H9 (cell line): ENCODE measurements around the gene CLCN2. TPM values are rescaled to one million over a fixed set of nuclear protein-coding genes. Genes with fewer than 3 reads are reported as not detected.
A peak's percentile ranks its signal among the peaks of the same experiment; 100 is the strongest.

ENCODE experiments used
- DNase-seq: peaks from one replicate; pipeline ENCODE4 v3.0.0-alpha.2; 2017
- H2AFZ ChIP-seq: one replicate; pipeline ENCODE4 v1.6.1; 2013; ENCODE audit warnings: mild to moderate bottlenecking, low read length, control low read depth, moderate library complexity
- H2AK5ac ChIP-seq: 2 replicates; pipeline ENCODE4 v1.6.1; 2013; ENCODE audit warnings: low read length, control low read depth, mixed read lengths; ENCODE audit not compliant: insufficient read length
- H2BK120ac ChIP-seq: one replicate; pipeline ENCODE4 v1.6.1; 2013; ENCODE audit warnings: low read depth, mild to moderate bottlenecking, low read length, control low read depth, inconsistent platforms; ENCODE audit not compliant: poor library complexity, severe bottlenecking
- H2BK12ac ChIP-seq: 2 replicates; pipeline ENCODE4 v1.6.1; 2013; ENCODE audit warnings: low read length, control low read depth, mixed read lengths, low read depth; ENCODE audit not compliant: insufficient read length
- H2BK15ac ChIP-seq: 2 replicates; pipeline ENCODE4 v1.6.1; 2013; ENCODE audit warnings: low read depth, low read length, control low read depth
- H2BK20ac ChIP-seq: one replicate; pipeline ENCODE4 v1.6.1; 2013; ENCODE audit warnings: low read depth, mild to moderate bottlenecking, low read length, control low read depth, inconsistent platforms; ENCODE audit not compliant: poor library complexity, severe bottlenecking
- H2BK5ac ChIP-seq: 2 replicates; pipeline ENCODE4 v1.6.1; 2013; ENCODE audit warnings: low read length, control low read depth, mixed read lengths; ENCODE audit not compliant: insufficient read length
- H3K14ac ChIP-seq: 2 replicates; pipeline ENCODE4 v1.6.1; 2013; ENCODE audit warnings: low read length, control low read depth; ENCODE audit not compliant: insufficient read depth
- H3K18ac ChIP-seq: 2 replicates; pipeline ENCODE4 v1.6.1; 2013; ENCODE audit warnings: low read depth, mild to moderate bottlenecking, mixed read lengths, low read length, control low read depth; ENCODE audit not compliant: insufficient read length
- H3K23ac ChIP-seq: 2 replicates; pipeline ENCODE4 v1.6.1; 2013; ENCODE audit warnings: low read length, control low read depth, mixed read lengths, low read depth; ENCODE audit not compliant: insufficient read length
- H3K23me2 ChIP-seq: 2 replicates; pipeline ENCODE4 v1.6.1; 2013; ENCODE audit warnings: low read depth, mild to moderate bottlenecking, mixed read lengths, low read length, control low read depth; ENCODE audit not compliant: insufficient read length, poor library complexity, severe bottlenecking
- H3K27ac ChIP-seq: 2 replicates; pipeline ENCODE4 v1.5.1; 2013; ENCODE audit warnings: low read length, control low read depth, mixed read lengths, low read depth; ENCODE audit not compliant: insufficient read length
- H3K27me3 ChIP-seq: 2 replicates; pipeline ENCODE4 v1.6.1; 2013; ENCODE audit warnings: low read length, control low read depth, inconsistent platforms; ENCODE audit not compliant: insufficient read depth
- H3K4ac ChIP-seq: 2 replicates; pipeline ENCODE4 v1.6.1; 2013; ENCODE audit warnings: low read depth, mild to moderate bottlenecking, control low read depth, inconsistent platforms, low read length, moderate library complexity
- H3K4me1 ChIP-seq: 2 replicates; pipeline ENCODE4 v1.6.1; 2013; ENCODE audit warnings: low read length, control low read depth, inconsistent platforms; ENCODE audit not compliant: insufficient read depth
- H3K4me2 ChIP-seq: 2 replicates; pipeline ENCODE4 v1.6.1; 2013; ENCODE audit warnings: low read length, control low read depth, mixed read lengths; ENCODE audit not compliant: insufficient read length, insufficient read depth
- H3K56ac ChIP-seq: 2 replicates; pipeline ENCODE4 v1.6.1; 2013; ENCODE audit warnings: low read depth, mild to moderate bottlenecking, mixed read lengths, low read length, control low read depth; ENCODE audit not compliant: insufficient read length
- H3K79me1 ChIP-seq: 2 replicates; pipeline ENCODE4 v1.6.1; 2013; ENCODE audit warnings: low read depth, mild to moderate bottlenecking, moderate library complexity, low read length, control low read depth, inconsistent platforms; ENCODE audit not compliant: insufficient read depth, poor library complexity, severe bottlenecking
- H3K79me2 ChIP-seq: 2 replicates; pipeline ENCODE4 v1.6.1; 2013; ENCODE audit warnings: low read length, control low read depth, inconsistent platforms; ENCODE audit not compliant: insufficient read depth
- H3K9ac ChIP-seq: 2 replicates; pipeline ENCODE4 v1.6.1; 2013; ENCODE audit warnings: low read length, control low read depth, mixed read lengths; ENCODE audit not compliant: insufficient read length; ENCODE audit errors: extremely low read depth
- H3K9me3 ChIP-seq: one replicate; pipeline ENCODE4 v1.6.1; 2013; ENCODE audit warnings: low read depth, low read length, inconsistent platforms; ENCODE audit not compliant: control insufficient read depth
- H3T11ph ChIP-seq: one replicate; pipeline ENCODE4 v1.6.1; 2013; ENCODE audit warnings: mild to moderate bottlenecking, low read length, control low read depth, inconsistent platforms
- H4K20me1 ChIP-seq: one replicate; pipeline ENCODE4 v1.6.1; 2013; ENCODE audit not compliant: control insufficient read depth, insufficient read length, insufficient read depth
- H4K5ac ChIP-seq: 2 replicates; pipeline ENCODE4 v1.6.1; 2013; ENCODE audit warnings: low read depth, mild to moderate bottlenecking, mixed read lengths, low read length, control low read depth; ENCODE audit not compliant: insufficient read length
- H4K8ac ChIP-seq: replicated peaks from 2 replicates; pipeline ENCODE4 v1.6.1; 2013; ENCODE audit warnings: low read length, control low read depth, mixed read lengths, low read depth; ENCODE audit not compliant: insufficient read length
- H4K91ac ChIP-seq: 2 replicates; pipeline ENCODE4 v1.6.1; 2013; ENCODE audit warnings: low read depth, mild to moderate bottlenecking, moderate library complexity, mixed read lengths, low read length, control low read depth; ENCODE audit not compliant: insufficient read length
- H3K27ac Mint-ChIP-seq, 3 experiments: 2 replicates in 2 of 3; 3 replicates in 1 of 3; pipeline ENCODE4 v1.8.0; 2020 to 2021; ENCODE audit warnings: mixed read lengths in 3 of 3, mild to moderate bottlenecking in 1 of 3, moderate library complexity in 1 of 3
- H3K27me3 Mint-ChIP-seq: 2 replicates; pipeline ENCODE4 v1.8.0; 2021; ENCODE audit warnings: low read depth, mild to moderate bottlenecking, moderate library complexity, mixed read lengths
- H3K36me3 Mint-ChIP-seq, 3 experiments: 2 replicates in 2 of 3; 3 replicates in 1 of 3; pipeline ENCODE4 v1.8.0; 2020 to 2021; ENCODE audit warnings: low read depth in 3 of 3, mixed read lengths in 3 of 3; ENCODE audit not compliant: insufficient read depth in 1 of 3
- H3K4me1 Mint-ChIP-seq, 2 experiments: 2 replicates each; pipeline ENCODE4 v1.8.0; 2020; ENCODE audit warnings: mixed read lengths in 2 of 2
- H3K4me3 Mint-ChIP-seq, 2 experiments: 2 replicates in 1 of 2; 3 replicates in 1 of 2; pipeline ENCODE4 v1.8.0; 2020 to 2021; ENCODE audit warnings: mild to moderate bottlenecking in 2 of 2, mixed read lengths in 2 of 2, moderate library complexity in 1 of 2
- H3K9me3 Mint-ChIP-seq, 2 experiments: 2 replicates in 1 of 2; 3 replicates in 1 of 2; pipeline ENCODE4 v1.8.0; 2020; ENCODE audit warnings: mild to moderate bottlenecking in 2 of 2, mixed read lengths in 2 of 2, moderate library complexity in 1 of 2
- WGBS: extraction: QIAGEN DNeasy Blood & Tissue Kit; methylation state at CpG from one replicate; pipeline ENCODE4 v1.1.7; 2013; ENCODE audit warnings: missing lambda C conversion rate, low lambda C conversion rate, mixed read lengths; ENCODE audit not compliant: insufficient read length; ENCODE audit errors: extremely low coverage; 5-methylcytosine and 5-hydroxymethylcytosine counted together
- total RNA-seq: library from RNA; stranded (reverse); gene quantifications from 2 replicates; pipeline ENCODE4 v1.2.1, GENCODE V29; 2021
- TF ChIP-seq, protein P1 (sequence below): fragments of 200-600 bp; sonication (generic); conservative IDR thresholded peaks from 3 replicates; pipeline ENCODE4 v1.8.0; 2021; ENCODE audit warnings: antibody characterized with exemption, mild to moderate bottlenecking

CLCN2 gene
- total RNA-seq, 1 experiment from 2014 or later, result 17.2 TPM

DNA sequence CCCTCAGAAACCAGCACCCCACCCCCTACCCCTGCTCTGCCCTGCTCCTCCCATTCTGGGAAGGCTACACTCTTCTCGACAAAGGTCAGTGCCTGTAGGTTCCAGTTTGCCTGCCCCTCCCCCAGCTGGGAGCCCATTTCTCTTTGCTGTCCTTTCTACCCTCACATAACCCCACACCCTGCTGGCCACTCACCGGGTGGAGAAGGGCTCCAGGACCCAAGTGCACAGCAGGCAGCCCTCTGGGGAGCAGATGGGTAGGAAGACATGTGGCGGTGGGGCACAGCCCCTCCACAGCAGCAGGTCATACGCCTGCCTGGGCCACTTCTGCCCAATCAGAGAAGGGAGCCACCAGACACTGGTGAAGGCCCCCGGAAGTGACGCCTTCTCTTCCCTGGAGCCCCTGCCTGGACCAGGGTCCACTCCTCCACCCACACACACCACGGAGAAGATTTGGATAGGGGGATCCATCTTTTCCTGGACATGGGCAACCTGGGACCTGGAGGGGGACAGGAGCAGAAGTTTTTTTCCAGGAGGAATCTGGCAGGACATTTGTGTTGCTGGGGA lies 16.6 kb upstream of the CLCN2 start, which contains the start of gene THPO:
THPO (minus strand) TSS at position 326 of the 564 bp plus-strand sequence. CDS start 1,948 bp downstream, outside the sequence.
- WGBS, result no CpG with 5 or more reads among the region's 7 CpGs
- no peak within 1 kb of the TSS; a peak in 1 of 7 replicates for H3K27ac Mint-ChIP-seq

More for the DNA sequence above, 16.6 kb upstream of the CLCN2 start, which contains the start of gene THPO:
- no peak within 1 kb of the TSS for H2BK12ac ChIP-seq
- no peak within 1 kb of the TSS; the same call in 1 of the 2 replicates for H3K14ac ChIP-seq
- TF ChIP-seq, protein P1, sequence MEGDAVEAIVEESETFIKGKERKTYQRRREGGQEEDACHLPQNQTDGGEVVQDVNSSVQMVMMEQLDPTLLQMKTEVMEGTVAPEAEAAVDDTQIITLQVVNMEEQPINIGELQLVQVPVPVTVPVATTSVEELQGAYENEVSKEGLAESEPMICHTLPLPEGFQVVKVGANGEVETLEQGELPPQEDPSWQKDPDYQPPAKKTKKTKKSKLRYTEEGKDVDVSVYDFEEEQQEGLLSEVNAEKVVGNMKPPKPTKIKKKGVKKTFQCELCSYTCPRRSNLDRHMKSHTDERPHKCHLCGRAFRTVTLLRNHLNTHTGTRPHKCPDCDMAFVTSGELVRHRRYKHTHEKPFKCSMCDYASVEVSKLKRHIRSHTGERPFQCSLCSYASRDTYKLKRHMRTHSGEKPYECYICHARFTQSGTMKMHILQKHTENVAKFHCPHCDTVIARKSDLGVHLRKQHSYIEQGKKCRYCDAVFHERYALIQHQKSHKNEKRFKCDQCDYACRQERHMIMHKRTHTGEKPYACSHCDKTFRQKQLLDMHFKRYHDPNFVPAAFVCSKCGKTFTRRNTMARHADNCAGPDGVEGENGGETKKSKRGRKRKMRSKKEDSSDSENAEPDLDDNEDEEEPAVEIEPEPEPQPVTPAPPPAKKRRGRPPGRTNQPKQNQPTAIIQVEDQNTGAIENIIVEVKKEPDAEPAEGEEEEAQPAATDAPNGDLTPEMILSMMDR, result no peak
- no peak within 1 kb of the TSS for H3K4me2 ChIP-seq
- no peak within 1 kb of the TSS for H2BK15ac ChIP-seq
- H3K56ac ChIP-seq, result no peak within 1 kb of the TSS
- H3K79me2 ChIP-seq, result no peaks in the 10 kb centered on the region
- no peak within 1 kb of the TSS for H4K8ac ChIP-seq
- no peak within 1 kb of the TSS for H2BK20ac ChIP-seq
- peak; percentile 67 for DNase-seq
- no peak within 1 kb of the TSS for H4K91ac ChIP-seq
- H3K4ac ChIP-seq, result no peak within 1 kb of the TSS
- no peak within 1 kb of the TSS for H2BK5ac ChIP-seq
- H3K23me2 ChIP-seq, result peaks cover 9% of the 10 kb centered on the region
- no peaks in the 10 kb centered on the region for H3K36me3 Mint-ChIP-seq
- peaks cover 2% of the 10 kb centered on the region for H4K20me1 ChIP-seq
- H3K27me3 ChIP-seq, result peaks cover 33% of the 10 kb centered on the region
- no peaks in the 10 kb centered on the region for H3K9me3 ChIP-seq
- no peak within 1 kb of the TSS for H2BK120ac ChIP-seq
- H3K9me3 Mint-ChIP-seq, result peaks cover 0 to 3% of the 10 kb centered on the region in 2 experiments; a peak in 2 of 5 replicates
- peaks cover 38 to 39% of the 10 kb centered on the region in 2 experiments for H3K4me1 Mint-ChIP-seq
- no peak within 1 kb of the TSS for H3K27ac ChIP-seq
- H3K4me1 ChIP-seq, result peaks cover 9% of the 10 kb centered on the region; the same call in 1 of the 2 replicates
- no peaks in the 10 kb centered on the region for H3K79me1 ChIP-seq
- peaks cover 83% of the 10 kb centered on the region for H3K27me3 Mint-ChIP-seq
- no peak within 1 kb of the TSS for H4K5ac ChIP-seq
- H2AFZ ChIP-seq, result no peak within 1 kb of the TSS
- no peak within 1 kb of the TSS for H3K23ac ChIP-seq
- H2AK5ac ChIP-seq, result no peak within 1 kb of the TSS
- H3K4me3 Mint-ChIP-seq, result peak within 1 kb of the TSS; percentile 66 to 83
- no peak within 1 kb of the TSS for H3K18ac ChIP-seq
- H3K9ac ChIP-seq, result no peak within 1 kb of the TSS
- H3T11ph ChIP-seq, result no peak within 1 kb of the TSS
